HepG2 (cell line): ENCODE results near the gene SERINC1. TPM values are rescaled to one million over a fixed set of nuclear protein-coding genes. Genes with fewer than 3 reads are reported as not detected.
A peak's percentile ranks its signal among the peaks of the same experiment; 100 is the strongest.

Source experiments
- FOXA3 ChIP-seq: IDR thresholded peaks from 2 replicates; pipeline ENCODE4 v1.6.1; 2016; ENCODE audit warnings: missing genetic modification reagents, missing compliant biosample characterization
- NCOA5 ChIP-seq: sonication (generic); formaldehyde crosslinking; IDR thresholded peaks from 2 replicates; pipeline ENCODE4 v1.4.0; 2020; ENCODE audit warnings: missing genetic modification reagents
- RAD21 ChIP-seq: fragments of 450-650 bp; formaldehyde crosslinking; IDR thresholded peaks from 2 replicates; pipeline ENCODE4 v1.5.0; 2020; ENCODE audit warnings: mild to moderate bottlenecking
- SIX4 ChIP-seq: sonication (generic); formaldehyde crosslinking; IDR thresholded peaks from 2 replicates; pipeline ENCODE4 v1.4.0; 2020; ENCODE audit warnings: missing genetic modification reagents
- SOX13 ChIP-seq, 3 experiments: fragments of 450-650 bp in 1 of 3; sonication (generic) in 1 of 3; formaldehyde crosslinking in 1 of 3; IDR thresholded peaks in 2 of 3; conservative IDR thresholded peaks in 1 of 3; 2 replicates each; pipeline versions ENCODE4 v1.5.0 to v1.6.1; 2016 to 2020; ENCODE audit warnings: antibody characterized with exemption in 1 of 3, mild to moderate bottlenecking in 1 of 3, missing compliant biosample characterization in 1 of 3, missing genetic modification reagents in 1 of 3, moderate library complexity in 1 of 3
- SPEN ChIP-seq: sonication (generic); formaldehyde crosslinking; IDR thresholded peaks from 2 replicates; pipeline ENCODE4 v1.5.1; 2020; ENCODE audit warnings: low read depth, mild to moderate bottlenecking, missing genetic modification reagents
- ZFP90 ChIP-seq: sonication (generic); formaldehyde crosslinking; IDR thresholded peaks from 2 replicates; pipeline ENCODE4 v1.8.0; 2022; ENCODE audit warnings: missing genetic modification reagents, mild to moderate bottlenecking, inconsistent platforms, borderline replicate concordance
- polyA plus RNA-seq, 8 experiments: library from polyadenylated mRNA; depleted of rRNA in 3 of 8; stranded (reverse) in 7 of 8; unstranded in 1 of 8; fragments of >200 nt; fragmentation: Illumina TruSeq in 4 of 8; extraction: Trizol in 4 of 8; gene quantifications; 2 replicates each; pipeline versions ENCODE4 v1.2.1 to v1.2.3, GENCODE V29; 2011 to 2016; ENCODE audit warnings: low read depth in 4 of 8, missing spikeins in 1 of 8, mixed read lengths in 1 of 8; ENCODE audit not compliant: insufficient read depth in 1 of 8
- total RNA-seq, 5 experiments: library from RNA; depleted of rRNA; stranded (reverse); fragments of >200 nt; fragmentation: Illumina TruSeq; extraction: Trizol; gene quantifications; 2 replicates each; pipeline ENCODE4 v1.2.3, GENCODE V29; 2016; ENCODE audit warnings: low read depth in 1 of 5
- TF ChIP-seq, protein P1 (sequence below): sonication (generic); formaldehyde crosslinking; IDR thresholded peaks from 2 replicates; pipeline ENCODE4 v1.5.0; 2020; ENCODE audit warnings: mild to moderate bottlenecking, missing genetic modification reagents
- TF ChIP-seq, protein P2 (sequence below): IDR thresholded peaks from 2 replicates; pipeline ENCODE4 v1.6.1; 2012; ENCODE audit warnings: low read depth, low read length, improper control_type of control experiment
- TF ChIP-seq, protein P3 (sequence below): sonication (generic); formaldehyde crosslinking; IDR thresholded peaks from 2 replicates; pipeline ENCODE4 v1.4.0; 2020; ENCODE audit warnings: missing genetic modification reagents, mild to moderate bottlenecking, borderline replicate concordance
- TF ChIP-seq, protein P4 (sequence below): sonication (generic); formaldehyde crosslinking; IDR thresholded peaks from 2 replicates; pipeline ENCODE4 v1.4.0; 2020; ENCODE audit warnings: missing genetic modification reagents

SERINC1 gene
- total and polyA plus RNA-seq, 2 of the 13 experiments (the other 11 are each of a cell fraction or from before 2014, with no cell fraction given): 93.5 to 112 TPM

DNA sequence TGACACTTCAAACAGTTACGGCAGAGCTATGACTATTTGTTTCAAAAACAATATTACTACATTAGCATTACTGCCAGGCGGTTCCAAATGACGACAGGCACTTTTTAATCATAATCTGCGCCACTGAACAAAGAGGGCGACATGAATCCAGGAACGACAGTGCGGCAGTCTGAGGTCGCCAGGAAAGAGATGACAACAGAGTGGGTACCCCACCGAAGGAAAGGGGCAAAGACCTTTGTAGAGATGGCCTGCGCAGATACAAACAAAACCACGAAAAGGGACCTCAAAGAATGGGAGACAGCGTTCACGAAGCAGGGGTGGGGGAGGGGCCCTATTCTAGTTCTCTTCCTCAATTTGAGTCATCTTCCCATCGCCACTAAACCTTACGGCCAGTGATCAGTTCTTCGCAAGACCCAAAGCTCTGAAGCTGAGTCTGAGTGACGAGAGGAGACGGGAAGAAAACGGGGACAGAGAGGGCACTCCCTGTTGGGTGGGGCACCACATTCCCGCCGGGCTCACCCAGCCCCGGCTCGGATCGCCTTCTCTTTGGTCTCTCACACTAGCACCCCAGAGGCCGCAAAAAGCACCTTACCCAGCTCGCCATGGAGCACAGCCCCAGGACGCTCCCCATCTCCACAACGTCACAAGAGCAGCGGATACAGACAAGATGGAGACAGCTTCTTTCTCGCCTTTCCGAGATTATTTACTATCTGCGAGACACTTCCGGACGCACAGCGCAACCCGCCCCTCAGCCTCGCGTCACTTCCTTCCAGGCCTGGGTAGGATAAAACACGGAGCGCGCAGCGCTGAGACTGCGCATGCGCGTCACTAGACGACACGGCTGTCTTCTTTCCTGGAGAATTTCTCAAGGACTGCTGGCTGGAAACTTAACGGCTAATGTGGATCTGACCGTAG is at the start of gene SERINC1 (continued):
- TF ChIP-seq, protein P1, sequence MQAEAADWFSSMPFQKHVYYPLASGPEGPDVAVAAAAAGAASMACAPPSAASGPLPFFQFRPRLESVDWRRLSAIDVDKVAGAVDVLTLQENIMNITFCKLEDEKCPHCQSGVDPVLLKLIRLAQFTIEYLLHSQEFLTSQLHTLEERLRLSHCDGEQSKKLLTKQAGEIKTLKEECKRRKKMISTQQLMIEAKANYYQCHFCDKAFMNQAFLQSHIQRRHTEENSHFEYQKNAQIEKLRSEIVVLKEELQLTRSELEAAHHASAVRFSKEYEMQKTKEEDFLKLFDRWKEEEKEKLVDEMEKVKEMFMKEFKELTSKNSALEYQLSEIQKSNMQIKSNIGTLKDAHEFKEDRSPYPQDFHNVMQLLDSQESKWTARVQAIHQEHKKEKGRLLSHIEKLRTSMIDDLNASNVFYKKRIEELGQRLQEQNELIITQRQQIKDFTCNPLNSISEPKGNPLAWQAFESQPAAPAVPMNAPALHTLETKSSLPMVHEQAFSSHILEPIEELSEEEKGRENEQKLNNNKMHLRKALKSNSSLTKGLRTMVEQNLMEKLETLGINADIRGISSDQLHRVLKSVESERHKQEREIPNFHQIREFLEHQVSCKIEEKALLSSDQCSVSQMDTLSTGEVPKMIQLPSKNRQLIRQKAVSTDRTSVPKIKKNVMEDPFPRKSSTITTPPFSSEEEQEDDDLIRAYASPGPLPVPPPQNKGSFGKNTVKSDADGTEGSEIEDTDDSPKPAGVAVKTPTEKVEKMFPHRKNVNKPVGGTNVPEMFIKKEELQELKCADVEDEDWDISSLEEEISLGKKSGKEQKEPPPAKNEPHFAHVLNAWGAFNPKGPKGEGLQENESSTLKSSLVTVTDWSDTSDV (CRISPR knock-in tag): 0 out of 2 replicates have a peak, but pooled peaks have one; percentile 74
- TF ChIP-seq FOXA3 (CRISPR knock-in tag) (peak; percentile 78), RAD21 (CRISPR knock-in tag) (no peak), SIX4 (CRISPR knock-in tag) (peak; percentile 71), ZFP90 (CRISPR knock-in tag) (peak; percentile 33; the same call in 1 of the 2 replicates), NCOA5 (CRISPR knock-in tag) (no peak), SOX13 (IDR thresholded peaks at IDR 0.05) (no peak), SOX13 (CRISPR knock-in tag; conservative IDR thresholded peaks at IDR 0.05 in 1 of 2, IDR thresholded peaks at IDR 0.05 in 1 of 2) (peak in 1 of 2 experiments; percentile 48; a peak in 2 of 4 replicates), SPEN (CRISPR knock-in tag) (peak; percentile 77)
- TF ChIP-seq, protein P2, sequence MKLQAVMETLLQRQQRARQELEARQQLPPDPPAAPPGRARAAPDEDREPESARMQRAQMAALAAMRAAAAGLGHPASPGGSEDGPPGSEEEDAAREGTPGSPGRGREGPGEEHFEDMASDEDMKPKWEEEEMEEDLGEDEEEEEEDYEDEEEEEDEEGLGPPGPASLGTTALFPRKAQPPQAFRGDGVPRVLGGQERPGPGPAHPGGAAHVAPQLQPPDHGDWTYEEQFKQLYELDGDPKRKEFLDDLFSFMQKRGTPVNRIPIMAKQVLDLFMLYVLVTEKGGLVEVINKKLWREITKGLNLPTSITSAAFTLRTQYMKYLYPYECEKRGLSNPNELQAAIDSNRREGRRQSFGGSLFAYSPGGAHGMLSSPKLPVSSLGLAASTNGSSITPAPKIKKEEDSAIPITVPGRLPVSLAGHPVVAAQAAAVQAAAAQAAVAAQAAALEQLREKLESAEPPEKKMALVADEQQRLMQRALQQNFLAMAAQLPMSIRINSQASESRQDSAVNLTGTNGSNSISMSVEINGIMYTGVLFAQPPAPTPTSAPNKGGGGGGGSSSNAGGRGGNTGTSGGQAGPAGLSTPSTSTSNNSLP: no peak
- TF ChIP-seq, protein P3, sequence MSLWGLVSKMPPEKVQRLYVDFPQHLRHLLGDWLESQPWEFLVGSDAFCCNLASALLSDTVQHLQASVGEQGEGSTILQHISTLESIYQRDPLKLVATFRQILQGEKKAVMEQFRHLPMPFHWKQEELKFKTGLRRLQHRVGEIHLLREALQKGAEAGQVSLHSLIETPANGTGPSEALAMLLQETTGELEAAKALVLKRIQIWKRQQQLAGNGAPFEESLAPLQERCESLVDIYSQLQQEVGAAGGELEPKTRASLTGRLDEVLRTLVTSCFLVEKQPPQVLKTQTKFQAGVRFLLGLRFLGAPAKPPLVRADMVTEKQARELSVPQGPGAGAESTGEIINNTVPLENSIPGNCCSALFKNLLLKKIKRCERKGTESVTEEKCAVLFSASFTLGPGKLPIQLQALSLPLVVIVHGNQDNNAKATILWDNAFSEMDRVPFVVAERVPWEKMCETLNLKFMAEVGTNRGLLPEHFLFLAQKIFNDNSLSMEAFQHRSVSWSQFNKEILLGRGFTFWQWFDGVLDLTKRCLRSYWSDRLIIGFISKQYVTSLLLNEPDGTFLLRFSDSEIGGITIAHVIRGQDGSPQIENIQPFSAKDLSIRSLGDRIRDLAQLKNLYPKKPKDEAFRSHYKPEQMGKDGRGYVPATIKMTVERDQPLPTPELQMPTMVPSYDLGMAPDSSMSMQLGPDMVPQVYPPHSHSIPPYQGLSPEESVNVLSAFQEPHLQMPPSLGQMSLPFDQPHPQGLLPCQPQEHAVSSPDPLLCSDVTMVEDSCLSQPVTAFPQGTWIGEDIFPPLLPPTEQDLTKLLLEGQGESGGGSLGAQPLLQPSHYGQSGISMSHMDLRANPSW (CRISPR knock-in tag): peak; percentile 68; the same call in 1 of the 2 replicates
- TF ChIP-seq, protein P4, sequence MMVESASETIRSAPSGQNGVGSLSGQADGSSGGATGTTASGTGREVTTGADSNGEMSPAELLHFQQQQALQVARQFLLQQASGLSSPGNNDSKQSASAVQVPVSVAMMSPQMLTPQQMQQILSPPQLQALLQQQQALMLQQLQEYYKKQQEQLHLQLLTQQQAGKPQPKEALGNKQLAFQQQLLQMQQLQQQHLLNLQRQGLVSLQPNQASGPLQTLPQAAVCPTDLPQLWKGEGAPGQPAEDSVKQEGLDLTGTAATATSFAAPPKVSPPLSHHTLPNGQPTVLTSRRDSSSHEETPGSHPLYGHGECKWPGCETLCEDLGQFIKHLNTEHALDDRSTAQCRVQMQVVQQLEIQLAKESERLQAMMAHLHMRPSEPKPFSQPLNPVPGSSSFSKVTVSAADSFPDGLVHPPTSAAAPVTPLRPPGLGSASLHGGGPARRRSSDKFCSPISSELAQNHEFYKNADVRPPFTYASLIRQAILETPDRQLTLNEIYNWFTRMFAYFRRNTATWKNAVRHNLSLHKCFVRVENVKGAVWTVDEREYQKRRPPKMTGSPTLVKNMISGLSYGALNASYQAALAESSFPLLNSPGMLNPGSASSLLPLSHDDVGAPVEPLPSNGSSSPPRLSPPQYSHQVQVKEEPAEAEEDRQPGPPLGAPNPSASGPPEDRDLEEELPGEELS (CRISPR knock-in tag): peak; percentile 69; the same call in 1 of the 2 replicates
